Progenitor cell of endocrine pancreas (in vitro differentiated cells): ENCODE data around the gene FAM98C. TPM values are rescaled to one million over a fixed set of nuclear protein-coding genes. Genes with fewer than 3 reads are reported as not detected.

Experiments used
- DNase-seq: peaks from one replicate; pipeline ENCODE4 v3.0.0; 2021; ENCODE audit warnings: low spot score; ENCODE audit not compliant: unreplicated experiment
- H3K27ac Mint-ChIP-seq: 2 replicates; pipeline ENCODE4 v1.8.0; 2021; ENCODE audit warnings: mild to moderate bottlenecking, moderate library complexity, mixed read lengths
- H3K27me3 Mint-ChIP-seq: 2 replicates; pipeline ENCODE4 v1.8.0; 2021; ENCODE audit warnings: mixed read lengths
- H3K36me3 Mint-ChIP-seq: 2 replicates; pipeline ENCODE4 v1.8.0; 2022; ENCODE audit warnings: mixed read lengths; ENCODE audit not compliant: insufficient read depth
- H3K4me1 Mint-ChIP-seq: 2 replicates; pipeline ENCODE4 v1.8.0; 2021; ENCODE audit warnings: low read depth, mixed read lengths
- H3K4me3 Mint-ChIP-seq: 2 replicates; pipeline ENCODE4 v1.8.0; 2021; ENCODE audit warnings: low read depth, mild to moderate bottlenecking, moderate library complexity, mixed read lengths
- H3K9me3 Mint-ChIP-seq: 2 replicates; pipeline ENCODE4 v1.8.0; 2021; ENCODE audit warnings: low read depth, mixed read lengths
- CTCF ChIP-seq: fragments of 200-600 bp; sonication (generic); IDR thresholded peaks from one replicate; pipeline ENCODE4 v1.5.0; 2021; ENCODE audit warnings: antibody characterized with exemption, mild to moderate bottlenecking; ENCODE audit not compliant: unreplicated experiment
- total RNA-seq: library from RNA; stranded (reverse); gene quantifications from 2 replicates; pipeline ENCODE4 v1.2.1, GENCODE V29; 2021

Gene FAM98C
- total RNA-seq, 1 donor from 2014 or later, result 19.6 TPM

GRCh38 chr19:38391911-38392464 is 10.9 kb upstream of the FAM98C start:
- DNase-seq, result no peak
- TF ChIP-seq CTCF, result no peak
- Mint-ChIP-seq H3K4me3 (no peak overlapping the region), H3K4me1 (peaks cover 11% of the 10 kb centered on the region), H3K36me3 (peaks cover 31% of the 10 kb centered on the region), H3K27ac (no peak overlapping the region), H3K9me3 (peaks cover 3% of the 10 kb centered on the region), H3K27me3 (peaks cover 18% of the 10 kb centered on the region)

DNA sequence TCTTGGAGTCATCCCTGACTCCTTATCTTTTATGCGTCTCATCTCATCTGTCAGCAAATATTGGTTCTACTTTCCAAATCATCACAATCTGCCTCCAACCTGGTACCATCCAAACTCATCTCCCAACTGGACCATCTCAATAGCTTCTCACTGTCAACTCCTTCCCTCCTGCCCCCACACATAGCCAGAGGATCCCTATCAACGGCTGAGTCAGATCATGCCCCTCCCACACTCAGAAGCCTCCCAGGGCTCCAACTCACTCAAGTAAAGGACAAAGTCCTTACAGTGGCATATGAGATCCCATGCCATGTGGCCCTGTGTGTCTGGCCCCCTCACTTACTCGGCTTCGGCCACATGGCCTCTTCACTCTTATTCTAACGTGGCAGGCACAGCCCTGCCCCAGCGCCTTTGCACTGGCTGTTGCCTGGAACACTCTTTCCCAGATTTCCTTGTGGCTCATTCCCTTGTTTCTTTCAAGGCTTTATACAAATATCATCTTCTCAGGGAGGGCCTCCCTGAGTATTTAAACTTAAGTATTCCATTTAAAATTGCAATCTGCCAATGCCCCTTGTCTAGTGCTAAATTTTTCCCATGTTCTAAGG is 10.1 kb upstream of the FAM98C start:
- peaks cover 8% of the 10 kb centered on the region for H3K4me1 Mint-ChIP-seq
- H3K9me3 Mint-ChIP-seq, result peaks cover 3% of the 10 kb centered on the region
- no peak overlapping the region for H3K4me3 Mint-ChIP-seq
- H3K27me3 Mint-ChIP-seq, result peaks cover 17% of the 10 kb centered on the region
- no peak for TF ChIP-seq CTCF
- H3K27ac Mint-ChIP-seq, result no peak overlapping the region
- DNase-seq, result no peak
- H3K36me3 Mint-ChIP-seq, result peaks cover 28% of the 10 kb centered on the region

DNA sequence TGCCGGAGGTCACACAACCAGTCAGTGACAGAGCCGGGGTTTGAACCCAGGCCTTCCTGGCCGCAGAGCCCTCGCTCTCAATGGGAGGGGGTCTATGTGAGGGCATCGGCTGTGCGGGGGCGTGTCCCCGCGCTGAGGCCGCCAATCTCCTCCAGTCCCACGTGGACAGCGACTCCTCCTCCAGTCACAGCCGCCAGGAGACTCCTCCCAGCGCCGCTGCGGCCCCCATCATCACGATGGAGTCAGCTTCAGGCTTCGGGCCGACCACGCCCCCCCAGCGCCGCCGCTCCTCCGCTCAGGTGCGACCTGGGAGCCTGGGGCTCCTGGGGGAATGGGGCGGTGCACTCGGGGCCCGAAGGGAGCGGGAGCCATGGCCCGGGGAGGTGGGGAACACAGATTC is 8.4 kb upstream of the FAM98C start:
- Mint-ChIP-seq H3K36me3 (peaks cover 28% of the 10 kb centered on the region), H3K27me3 (peaks cover 24% of the 10 kb centered on the region), H3K9me3 (peaks cover 3% of the 10 kb centered on the region), H3K4me1 (peaks cover 5% of the 10 kb centered on the region), H3K4me3 (no peak overlapping the region), H3K27ac (no peak overlapping the region)
- no peak for DNase-seq
- TF ChIP-seq CTCF, result no peak

GRCh38 chr19:38395381-38396114 is 7.3 kb upstream of the FAM98C start:
- Mint-ChIP-seq H3K36me3 (peaks cover 28% of the 10 kb centered on the region), H3K9me3 (peaks cover 3% of the 10 kb centered on the region), H3K4me3 (no peak overlapping the region), H3K4me1 (peaks cover 2% of the 10 kb centered on the region), H3K27me3 (peaks cover 34% of the 10 kb centered on the region), H3K27ac (no peak overlapping the region)
- no peak for DNase-seq
- no peak for TF ChIP-seq CTCF

DNA sequence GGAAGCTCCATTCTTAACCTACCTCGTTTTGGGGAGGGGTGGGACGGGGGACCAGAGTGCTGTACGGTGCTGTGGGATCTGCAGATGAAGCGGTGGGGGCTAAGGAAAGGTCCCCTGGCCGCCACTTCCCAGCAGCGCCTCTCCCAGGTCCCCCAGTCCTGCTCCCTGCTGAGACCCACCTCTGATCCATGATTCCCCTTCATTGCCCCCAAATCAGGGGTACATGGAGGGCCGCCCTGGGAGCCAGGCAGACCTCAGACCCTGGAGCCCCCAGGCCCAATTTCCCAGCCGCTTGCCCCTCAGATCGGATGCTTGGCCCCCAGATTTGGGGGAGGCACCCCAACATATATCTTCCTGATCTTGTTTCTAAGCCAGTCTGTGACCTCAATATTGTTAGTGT is 3.8 kb upstream of the FAM98C start:
- no peak overlapping the region for H3K27ac Mint-ChIP-seq
- peaks cover under 1% of the 10 kb centered on the region for H3K9me3 Mint-ChIP-seq
- no peak overlapping the region for H3K4me3 Mint-ChIP-seq
- DNase-seq, result no peak
- TF ChIP-seq CTCF, result no peak
- peaks cover 31% of the 10 kb centered on the region for H3K27me3 Mint-ChIP-seq
- H3K4me1 Mint-ChIP-seq, result no peaks in the 10 kb centered on the region
- peaks cover 13% of the 10 kb centered on the region for H3K36me3 Mint-ChIP-seq
